HTR-8/SVneo (cell line): Measurements from ENCODE around the gene VTI1A.
"Not testable (repeated sequence)": the region's sequence is repeated elsewhere in the genome, so short reads cannot be mapped to it uniquely, and the experiment has no call there.

ENCODE experiments used
- DNase-seq: peaks from one replicate; pipeline ENCODE4 v3.0.0; 2011; ENCODE audit warnings: low spot score, mixed read lengths; ENCODE audit not compliant: insufficient read length
- FAIRE-seq: peaks from 2 replicates; lab custom pipeline; 2011; peaks lifted over from hg19 to GRCh38; lab: Jason Lieb, UNC

Gene VTI1A

DNA sequence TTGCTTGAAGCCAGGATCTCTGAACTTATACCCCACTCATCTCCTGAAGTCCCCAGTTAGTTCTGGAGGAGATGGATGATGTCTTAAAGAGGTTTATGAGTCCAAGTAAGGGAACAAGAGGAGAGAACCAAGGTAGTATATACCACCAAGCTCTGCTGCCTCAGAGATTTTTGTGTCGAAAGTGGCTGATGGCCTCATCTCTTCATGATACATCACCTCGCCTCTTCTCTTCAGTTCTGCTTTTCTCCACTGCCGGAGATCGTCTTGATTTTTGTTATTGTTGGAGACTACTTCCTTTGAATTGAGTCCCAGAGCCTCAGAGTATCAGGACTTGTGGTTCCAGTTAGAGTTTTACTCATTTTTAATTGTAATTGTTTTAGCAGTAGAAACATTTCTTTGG lies 1.9 kb downstream of the VTI1A start:
- no peak for DNase-seq
- no peak for FAIRE-seq

- DNase-seq (no peak), FAIRE-seq (no peak)
These were observed 8.1 kb downstream of the VTI1A start for GRCh38 chr10:112454910-112455779.

GRCh38 chr10:112456533-112456932 lies 9.5 kb downstream of the VTI1A start:
- no peak for FAIRE-seq
- DNase-seq = no peak

DNA sequence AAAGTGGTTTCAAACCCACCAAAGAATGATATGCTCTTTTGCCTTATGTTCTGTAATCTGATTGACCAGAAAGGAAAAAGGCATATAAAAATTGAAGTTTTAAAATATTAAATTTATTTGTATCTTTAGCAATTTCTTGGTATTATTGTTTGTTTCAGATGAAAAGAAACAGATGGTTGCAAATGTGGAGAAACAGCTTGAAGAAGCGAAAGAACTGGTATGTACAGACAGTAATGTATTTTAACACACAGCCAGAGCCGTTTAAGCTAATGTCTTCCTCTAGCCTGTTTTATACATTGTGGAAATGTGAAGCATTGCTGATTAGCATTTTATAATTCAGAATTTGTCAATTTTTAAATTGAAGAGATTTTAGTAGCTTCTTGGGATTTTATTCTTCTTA lies 13.4 kb downstream of the VTI1A start:
- FAIRE-seq = no peak
- no peak for DNase-seq

DNA sequence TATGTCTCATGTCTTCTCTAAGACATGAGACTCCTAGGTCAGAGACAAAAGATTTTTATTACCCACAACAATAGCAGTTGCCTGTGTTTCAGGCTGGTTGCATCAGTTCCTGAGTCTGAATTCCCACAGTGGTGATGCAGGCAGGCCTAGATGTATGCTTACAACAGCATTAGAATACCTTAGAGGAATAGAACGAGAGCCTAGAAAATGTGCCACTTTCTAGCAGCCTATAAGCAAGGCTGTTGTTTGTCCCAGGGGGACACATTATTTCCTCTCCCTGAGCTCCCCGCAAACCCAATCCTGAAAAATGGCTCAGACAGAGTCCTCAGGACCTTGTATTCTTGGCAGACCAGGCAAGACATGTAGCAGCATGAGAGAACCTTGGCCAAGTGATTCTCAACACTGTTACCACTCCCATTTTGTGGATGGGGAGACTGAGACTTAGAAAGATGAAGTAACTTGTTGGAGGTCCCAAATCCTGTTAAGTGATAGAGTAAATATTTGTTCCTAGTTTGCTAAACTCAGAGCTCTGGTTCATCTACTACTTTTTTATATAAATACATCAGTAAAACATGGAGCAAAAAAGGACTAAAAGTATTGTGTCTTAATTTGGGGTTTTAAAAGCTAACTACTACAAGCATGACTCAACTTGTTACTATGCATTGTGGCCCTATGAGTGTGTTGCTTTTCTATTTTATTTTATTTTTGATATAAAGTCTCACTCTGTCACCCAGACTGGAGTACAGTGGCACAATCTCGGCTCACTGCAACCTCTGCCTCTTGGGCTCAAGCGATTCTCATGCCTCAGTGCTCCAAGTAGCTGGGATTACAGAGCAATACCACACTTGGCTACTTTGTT lies 14.2 kb downstream of the VTI1A start:
- FAIRE-seq (no peak), DNase-seq (no peak)

GRCh38 chr10:112464074-112464473 lies 17.1 kb downstream of the VTI1A start:
- not testable (repeated sequence) for DNase-seq, FAIRE-seq

DNA sequence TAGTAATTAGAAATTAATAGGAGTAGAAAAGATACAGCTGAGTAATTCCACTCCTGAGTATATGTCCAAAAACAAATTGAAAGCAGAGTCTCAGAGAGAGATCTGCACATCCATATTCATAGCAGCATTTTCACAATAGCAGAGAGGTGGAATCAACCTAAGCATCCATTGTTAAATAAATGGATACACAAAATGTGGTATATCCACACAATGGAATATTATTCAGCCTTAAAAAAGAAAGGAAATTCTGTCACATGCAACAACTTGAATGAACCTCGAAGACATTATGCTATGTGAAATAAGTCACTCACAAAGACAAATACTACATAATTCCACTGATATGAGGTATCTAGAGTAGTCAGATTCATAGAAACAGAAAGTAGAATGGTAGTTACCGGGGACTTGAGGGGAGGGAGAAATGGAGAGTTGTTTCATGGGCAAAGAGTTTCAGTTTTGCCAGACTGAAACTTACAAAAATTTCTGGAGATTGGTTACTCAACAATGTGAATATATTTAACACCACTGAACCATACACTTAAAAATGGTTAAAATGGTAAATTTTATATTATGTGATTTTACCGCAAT lies 18.4 kb downstream of the VTI1A start:
- FAIRE-seq = no peak
- DNase-seq = no peak

DNA sequence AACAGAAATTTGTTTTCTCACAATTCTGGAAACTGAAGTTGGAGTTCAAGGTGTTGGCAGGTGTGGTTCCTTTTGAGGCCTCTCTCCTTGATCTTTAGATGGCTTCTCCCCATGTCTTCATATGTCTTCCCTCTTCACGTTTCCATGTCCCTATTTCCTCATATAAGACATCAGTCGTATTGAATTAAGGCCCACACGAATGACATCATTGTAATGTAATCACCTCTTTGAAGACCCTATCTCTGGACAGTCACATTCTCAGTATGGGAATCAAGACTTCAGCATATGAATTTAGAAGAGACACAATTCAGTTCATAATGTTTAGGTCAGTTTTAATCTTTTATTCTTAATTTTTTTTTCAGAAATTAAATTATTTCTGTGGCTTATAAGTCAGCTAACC lies 19.8 kb downstream of the VTI1A start:
- DNase-seq (no peak), FAIRE-seq (no peak)

DNA sequence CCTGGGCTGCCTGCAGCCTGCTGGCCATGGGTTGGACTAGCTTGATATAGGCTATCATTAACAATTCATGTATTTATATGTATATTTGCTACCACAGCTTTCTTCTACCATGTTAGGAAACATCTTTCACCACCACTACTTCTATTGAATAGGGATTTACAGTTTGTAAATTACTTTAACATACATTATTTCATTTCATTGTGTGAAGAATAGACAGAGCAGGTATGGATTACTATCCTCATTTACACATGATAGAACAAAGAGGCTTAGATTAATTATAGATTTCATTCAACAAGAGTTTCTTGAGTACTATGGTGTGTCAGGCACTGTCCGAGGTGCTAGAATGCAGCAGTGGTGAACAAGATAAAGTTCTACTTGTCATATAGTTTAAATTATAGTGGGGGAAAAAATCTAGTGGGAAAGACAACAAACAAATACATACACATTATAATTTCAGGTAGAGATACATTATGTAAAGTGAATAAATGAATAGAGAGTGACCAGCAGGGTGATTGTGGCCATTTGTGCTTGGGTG lies 20.6 kb downstream of the VTI1A start:
- no peak for FAIRE-seq
- DNase-seq = no peak

DNA sequence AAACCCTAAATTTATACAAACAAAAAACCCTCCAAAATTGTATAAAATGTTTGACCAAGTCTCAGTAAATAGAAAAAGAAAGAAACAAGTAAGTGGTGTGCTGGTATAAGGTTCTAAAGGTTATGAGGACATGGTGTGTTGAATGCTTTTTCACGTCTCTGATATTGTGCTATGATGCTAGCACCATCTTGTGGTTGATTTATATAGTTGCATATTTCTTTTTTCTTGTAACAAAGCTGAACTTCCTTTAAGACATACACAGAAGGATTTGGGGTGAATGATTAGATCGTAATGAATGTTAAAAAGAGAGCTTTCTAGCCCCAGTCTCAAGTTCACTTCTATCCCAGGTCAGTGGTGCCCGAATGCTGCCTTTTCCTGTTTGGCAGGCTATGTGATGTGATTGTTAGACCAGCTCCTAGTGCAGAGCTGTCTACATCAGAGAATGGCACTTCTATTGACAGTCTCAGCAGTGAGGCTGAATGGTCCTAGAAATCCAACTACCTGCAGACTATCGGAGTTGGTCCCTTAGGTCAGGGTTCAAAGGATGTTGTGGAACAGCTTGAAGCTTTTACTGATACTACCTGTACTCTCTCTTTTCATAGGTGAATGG lies 25.0 kb downstream of the VTI1A start:
- no peak for FAIRE-seq

GRCh38 chr10:112475575-112476218 lies 28.7 kb downstream of the VTI1A start:
- no peak for DNase-seq
- FAIRE-seq = no peak

More for the DNA sequence above, 25.0 kb downstream of the VTI1A start:
- peak; percentile 31 for DNase-seq

DNA sequence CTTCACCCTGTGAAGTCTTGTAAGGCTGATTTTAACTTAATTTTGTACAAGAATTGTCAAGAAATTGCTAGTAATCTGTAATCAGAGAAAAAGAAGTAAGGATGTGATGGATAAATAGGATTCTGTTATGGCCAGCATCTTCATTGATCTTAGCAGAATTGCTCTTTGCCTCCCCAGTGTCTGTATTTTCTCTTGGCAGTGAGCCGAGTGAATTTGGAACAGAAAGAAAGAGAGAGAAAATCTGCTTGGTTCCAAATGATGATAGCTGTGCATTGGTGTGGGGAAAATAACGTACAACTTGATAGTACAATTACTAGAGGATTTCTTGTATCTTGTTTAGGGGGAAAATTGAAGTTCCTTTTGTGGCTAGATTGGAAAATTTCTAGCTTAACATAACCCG lies 34.6 kb downstream of the VTI1A start:
- no peak for DNase-seq
- FAIRE-seq = no peak

GRCh38 chr10:112484399-112484798 lies 37.4 kb downstream of the VTI1A start:
- FAIRE-seq = no peak

GRCh38 chr10:112487964-112488363 lies 40.9 kb downstream of the VTI1A start:
- FAIRE-seq (no peak), DNase-seq (no peak)

More at GRCh38 chr10:112484399-112484798, 37.4 kb downstream of the VTI1A start:
- no peak for DNase-seq

GRCh38 chr10:112490545-112490944 lies 43.5 kb downstream of the VTI1A start:
- FAIRE-seq = no peak

GRCh38 chr10:112491144-112491543 lies 44.1 kb downstream of the VTI1A start:
- FAIRE-seq = no peak

More at GRCh38 chr10:112490545-112490944, 43.5 kb downstream of the VTI1A start:
- no peak for DNase-seq

DNA sequence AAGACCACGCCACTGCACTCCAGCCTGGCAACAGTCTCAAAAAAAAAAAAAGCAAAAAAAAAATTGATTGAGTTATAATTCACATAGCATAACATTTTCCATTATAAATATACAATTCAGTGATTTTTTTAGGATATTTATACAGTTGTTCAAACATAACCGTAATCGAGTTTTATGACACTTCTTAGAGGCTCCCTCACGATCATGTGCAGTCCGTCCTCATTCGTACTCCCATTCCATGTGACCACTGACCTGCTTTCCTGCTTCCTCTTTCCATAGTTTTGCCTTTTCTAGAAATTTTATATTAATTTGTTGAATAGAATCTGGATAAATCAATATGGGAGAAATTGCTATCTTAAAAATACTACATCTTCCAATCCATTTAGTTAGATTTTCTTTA lies 45.7 kb downstream of the VTI1A start:
- no peak for DNase-seq
- FAIRE-seq = no peak

More at GRCh38 chr10:112491144-112491543, 44.1 kb downstream of the VTI1A start:
- DNase-seq = no peak

GRCh38 chr10:112497347-112497950 lies 50.4 kb downstream of the VTI1A start:
- FAIRE-seq = no peak
- no peak for DNase-seq

DNA sequence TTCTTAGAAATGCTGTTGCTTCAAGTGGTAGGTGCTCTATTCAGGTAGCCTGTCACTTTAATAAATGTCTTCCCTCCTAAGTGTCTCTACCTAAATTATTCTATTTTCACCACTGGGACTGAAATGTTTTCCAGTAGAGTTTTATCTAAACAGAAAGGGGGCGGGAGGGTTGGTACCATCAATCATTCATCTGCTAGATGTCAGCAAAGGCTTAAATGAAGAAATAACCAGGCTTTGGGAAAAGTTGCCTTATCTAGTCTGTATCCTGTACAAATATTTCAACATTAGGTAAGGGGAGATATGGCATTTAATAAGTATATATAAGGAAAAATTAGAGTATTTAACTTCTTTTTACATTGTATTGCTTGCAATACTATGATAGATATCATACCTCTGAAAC lies 51.8 kb downstream of the VTI1A start:
- no peak for FAIRE-seq
- no peak for DNase-seq
